ENCODE measurements around the gene CFAP43. TPM values are rescaled to one million over a fixed set of nuclear protein-coding genes. Genes with fewer than 3 reads are reported as not detected.

CFAP43 gene
- total RNA-seq, 1 experiment from 2014 or later, result 6.0 TPM

GRCh38 chr10:104195706-104196105 is 36.5 kb downstream of the CFAP43 start:
- Histone ChIP-seq H2AFZ (no peak overlapping the region), H3K9me2 (ENCODE audit: insufficient read depth) (no peaks in the 10 kb centered on the region), H3K27ac (no peak overlapping the region), H3K4me1 (replicated peaks; ENCODE audit: insufficient read depth) (peaks cover 14% of the 10 kb centered on the region), H3K27me3 (ENCODE audit: insufficient read depth, low read depth) (no peaks in the 10 kb centered on the region), H3K79me2 (ENCODE audit: low read depth) (no peaks in the 10 kb centered on the region), H3K36me3 (ENCODE audit: low read depth) (no peaks in the 10 kb centered on the region), H4K20me1 (ENCODE audit: insufficient read depth) (no peaks in the 10 kb centered on the region), H3K4me3 (no peak overlapping the region), H3K4me2 (no peak overlapping the region), H3K9me3 (ENCODE audit: insufficient read depth, low read depth) (no peaks in the 10 kb centered on the region), H3F3A (ENCODE audit: insufficient read depth, low read depth) (peaks cover 10% of the 10 kb centered on the region)
- ChIA-PET CTCF (no interaction called here), POLR2A (ENCODE audit: unreplicated experiment) (no interaction called here)
- TF ChIP-seq EZH2 (IDR thresholded peaks at IDR 0.05; ENCODE audit: low read depth), result no peak
- no peak for TF ChIP-seq CTCF (conservative IDR thresholded peaks at IDR 0.05)
- intact Hi-C loops (cut with micrococcal nuclease; ENCODE audit: unreplicated experiment), result no loop called here
- BruUV-seq (replicated peaks), result no TSS peak
- DNase-seq, result no peak

GRCh38 chr10:104193787-104194186 is 38.4 kb downstream of the CFAP43 start:
- no TSS peak for BruUV-seq (replicated peaks)
- Histone ChIP-seq H3K9me2 (ENCODE audit: insufficient read depth) (no peaks in the 10 kb centered on the region), H3K36me3 (ENCODE audit: low read depth) (no peaks in the 10 kb centered on the region), H3K27ac (no peak overlapping the region), H2AFZ (no peak overlapping the region), H3F3A (ENCODE audit: insufficient read depth, low read depth) (peaks cover 10% of the 10 kb centered on the region), H3K79me2 (ENCODE audit: low read depth) (no peaks in the 10 kb centered on the region), H3K27me3 (ENCODE audit: insufficient read depth, low read depth) (no peaks in the 10 kb centered on the region), H3K4me1 (replicated peaks; ENCODE audit: insufficient read depth) (peaks cover 14% of the 10 kb centered on the region), H3K4me2 (no peak overlapping the region), H3K4me3 (no peak overlapping the region), H4K20me1 (ENCODE audit: insufficient read depth) (no peaks in the 10 kb centered on the region), H3K9me3 (ENCODE audit: insufficient read depth, low read depth) (no peaks in the 10 kb centered on the region)
- intact Hi-C loops (cut with micrococcal nuclease; ENCODE audit: unreplicated experiment), result no loop called here
- ChIA-PET CTCF (no interaction called here), POLR2A (ENCODE audit: unreplicated experiment) (no interaction called here)
- TF ChIP-seq EZH2 (IDR thresholded peaks at IDR 0.05; ENCODE audit: low read depth) (no peak), CTCF (conservative IDR thresholded peaks at IDR 0.05) (no peak)
- no peak for DNase-seq

GRCh38 chr10:104190695-104191094 is 41.5 kb downstream of the CFAP43 start:
- no peak overlapping the region for H3K4me2 ChIP-seq
- TF ChIP-seq CTCF (conservative IDR thresholded peaks at IDR 0.05) (no peak), EZH2 (IDR thresholded peaks at IDR 0.05; ENCODE audit: low read depth) (no peak)
- H3F3A ChIP-seq (ENCODE audit: insufficient read depth, low read depth), result no peaks in the 10 kb centered on the region
- no peaks in the 10 kb centered on the region for H3K4me1 ChIP-seq (replicated peaks; ENCODE audit: insufficient read depth)
- H3K9me2 ChIP-seq (ENCODE audit: insufficient read depth), result no peaks in the 10 kb centered on the region
- DNase-seq, result no peak
- no peaks in the 10 kb centered on the region for H3K36me3 ChIP-seq (ENCODE audit: low read depth)
- ChIA-PET POLR2A (ENCODE audit: unreplicated experiment) (no interaction called here), CTCF (no interaction called here)
- no peaks in the 10 kb centered on the region for H4K20me1 ChIP-seq (ENCODE audit: insufficient read depth)
- intact Hi-C loops (cut with micrococcal nuclease; ENCODE audit: unreplicated experiment), result no loop called here
- no peak overlapping the region for H2AFZ ChIP-seq
- H3K27me3 ChIP-seq (ENCODE audit: insufficient read depth, low read depth), result no peaks in the 10 kb centered on the region
- no peak overlapping the region for H3K4me3 ChIP-seq
- no TSS peak for BruUV-seq (replicated peaks)
- no peaks in the 10 kb centered on the region for H3K9me3 ChIP-seq (ENCODE audit: insufficient read depth, low read depth)
- no peak overlapping the region for H3K27ac ChIP-seq
- H3K79me2 ChIP-seq (ENCODE audit: low read depth), result no peaks in the 10 kb centered on the region
